Activated B cell treated with CpG ODN at 0.5 μM for 24 hours (primary cell): ENCODE measurements around the gene UFSP2. TPM values are rescaled to one million over a fixed set of nuclear protein-coding genes. Genes with fewer than 3 reads are reported as not detected.

Source experiments
- ATAC-seq: fragments of 200-7000 bp; cut with Tn5 transposase; one replicate; pipeline ENCODE4 v1.10.0; 2021; ENCODE audit warnings: low read depth, mild to moderate bottlenecking, moderate library complexity
- CTCF ChIA-PET: fragments of 350-600 bp; sonication (Branson Sonifier 250); formaldehyde crosslinking; loops from one replicate; lab custom pipeline; 2021; ENCODE audit warnings: antibody characterized with exemption; lab: Charles Lee
- POLR2A ChIA-PET: fragments of 350-600 bp; sonication (Branson Sonifier 250); formaldehyde crosslinking; loops from one replicate; lab custom pipeline; 2021; ENCODE audit warnings: antibody characterized with exemption; lab: Charles Lee
- DNase-seq: peaks from one replicate; pipeline ENCODE4 v3.0.0; 2022
- H3K27ac Mint-ChIP-seq: one replicate; pipeline ENCODE4 v1.8.0; 2020; ENCODE audit warnings: mixed read lengths
- H3K27me3 Mint-ChIP-seq: one replicate; pipeline ENCODE4 v1.8.0; 2021; ENCODE audit warnings: mixed read lengths
- H3K36me3 Mint-ChIP-seq: one replicate; pipeline ENCODE4 v1.8.0; 2021; ENCODE audit warnings: low read depth, mixed read lengths
- H3K4me1 Mint-ChIP-seq: one replicate; pipeline ENCODE4 v1.8.0; 2021; ENCODE audit warnings: mixed read lengths
- H3K4me3 Mint-ChIP-seq: one replicate; pipeline ENCODE4 v1.8.0; 2020; ENCODE audit warnings: mild to moderate bottlenecking, mixed read lengths
- H3K9me3 Mint-ChIP-seq: one replicate; pipeline ENCODE4 v1.8.0; 2020; ENCODE audit warnings: mixed read lengths
- intact Hi-C: fragments of 100-400 bp; cut with micrococcal nuclease; formaldehyde crosslinking; loops from one replicate; pipeline ENCODE4 v1.15.1; 2024
- total RNA-seq: library from RNA; stranded (reverse); gene quantifications from 2 replicates; pipeline ENCODE4 v1.2.3, GENCODE V29; 2022
- TF ChIP-seq, protein P1 (sequence below): fragments of 200-600 bp; IDR thresholded peaks from one replicate; pipeline ENCODE4 v1.8.0; 2022; ENCODE audit warnings: antibody characterized with exemption, mild to moderate bottlenecking

Gene UFSP2
- total RNA-seq, 1 donor from 2014 or later, result 20.1 TPM

DNA sequence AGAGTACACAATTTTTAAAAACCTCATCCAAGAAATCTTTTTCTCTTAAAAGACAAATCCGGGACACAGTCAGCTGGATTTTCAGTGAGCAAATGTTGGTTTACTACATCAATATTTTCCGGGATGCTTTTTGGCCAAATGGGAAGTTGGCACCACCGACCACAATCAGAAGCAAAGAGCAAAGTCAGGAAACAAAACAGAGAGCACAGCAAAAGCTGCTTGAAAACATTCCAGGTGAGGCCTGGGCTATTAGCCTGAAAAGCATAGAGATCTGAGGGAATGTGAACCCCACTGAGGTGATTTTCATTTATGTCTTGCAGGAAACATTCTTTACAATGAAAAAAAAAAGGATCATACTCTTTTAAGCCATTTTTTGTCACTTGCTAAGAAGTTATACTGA lies 63.9 kb downstream of the UFSP2 start:
- H3K36me3 Mint-ChIP-seq, result peaks cover 60% of the 10 kb centered on the region
- peaks cover 7% of the 10 kb centered on the region for H3K4me1 Mint-ChIP-seq
- no peak for ATAC-seq
- TF ChIP-seq, protein P1, sequence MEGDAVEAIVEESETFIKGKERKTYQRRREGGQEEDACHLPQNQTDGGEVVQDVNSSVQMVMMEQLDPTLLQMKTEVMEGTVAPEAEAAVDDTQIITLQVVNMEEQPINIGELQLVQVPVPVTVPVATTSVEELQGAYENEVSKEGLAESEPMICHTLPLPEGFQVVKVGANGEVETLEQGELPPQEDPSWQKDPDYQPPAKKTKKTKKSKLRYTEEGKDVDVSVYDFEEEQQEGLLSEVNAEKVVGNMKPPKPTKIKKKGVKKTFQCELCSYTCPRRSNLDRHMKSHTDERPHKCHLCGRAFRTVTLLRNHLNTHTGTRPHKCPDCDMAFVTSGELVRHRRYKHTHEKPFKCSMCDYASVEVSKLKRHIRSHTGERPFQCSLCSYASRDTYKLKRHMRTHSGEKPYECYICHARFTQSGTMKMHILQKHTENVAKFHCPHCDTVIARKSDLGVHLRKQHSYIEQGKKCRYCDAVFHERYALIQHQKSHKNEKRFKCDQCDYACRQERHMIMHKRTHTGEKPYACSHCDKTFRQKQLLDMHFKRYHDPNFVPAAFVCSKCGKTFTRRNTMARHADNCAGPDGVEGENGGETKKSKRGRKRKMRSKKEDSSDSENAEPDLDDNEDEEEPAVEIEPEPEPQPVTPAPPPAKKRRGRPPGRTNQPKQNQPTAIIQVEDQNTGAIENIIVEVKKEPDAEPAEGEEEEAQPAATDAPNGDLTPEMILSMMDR, result no peak
- no peaks in the 10 kb centered on the region for H3K27me3 Mint-ChIP-seq
- intact Hi-C loops, result no loop called here
- no peak for DNase-seq
- H3K27ac Mint-ChIP-seq, result no peak overlapping the region
- POLR2A ChIA-PET, result no interaction called here
- no peak overlapping the region for H3K4me3 Mint-ChIP-seq
- CTCF ChIA-PET, result interaction anchor here (0.7 kb wide), 1 partner anchor 494 kb away, joined by 4 read pairs; no protein-coding TSS in a partner anchor
- H3K9me3 Mint-ChIP-seq, result no peaks in the 10 kb centered on the region

DNA sequence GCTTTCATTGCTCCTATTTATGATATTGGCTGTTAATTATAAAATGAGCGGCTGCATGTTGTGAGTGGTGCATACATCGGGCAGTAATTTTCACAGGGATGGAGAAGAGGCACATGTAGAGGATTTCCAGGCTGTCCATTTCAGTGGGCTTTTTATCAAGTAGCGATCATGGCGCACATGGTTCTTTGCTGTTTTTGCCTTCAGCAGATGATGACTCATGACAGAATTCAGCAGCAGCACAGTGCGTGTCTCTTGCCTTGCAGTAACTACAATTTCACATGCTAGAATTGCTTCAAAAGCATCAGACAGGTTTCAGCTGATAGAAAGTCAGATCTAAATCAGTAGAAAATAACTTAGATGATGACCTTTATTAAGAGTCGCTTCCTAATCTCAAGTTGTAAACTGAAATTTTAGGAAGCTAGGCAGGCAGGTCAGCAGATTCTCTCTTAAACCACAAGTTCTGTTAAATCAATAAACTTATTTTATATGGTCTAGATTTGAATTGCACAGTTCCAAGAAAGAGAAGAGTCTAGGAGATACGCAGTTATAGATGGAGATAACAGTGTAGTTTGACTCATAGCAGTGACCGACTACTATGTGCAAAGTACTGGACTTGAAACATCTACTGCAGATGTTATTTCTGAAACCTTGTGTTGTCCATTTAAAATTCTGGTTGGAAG lies 65.9 kb downstream of the UFSP2 start:
- Mint-ChIP-seq H3K4me1 (peaks cover 7% of the 10 kb centered on the region), H3K27ac (no peak overlapping the region), H3K27me3 (no peaks in the 10 kb centered on the region), H3K4me3 (no peak overlapping the region), H3K36me3 (peaks cover 70% of the 10 kb centered on the region), H3K9me3 (no peaks in the 10 kb centered on the region)
- no peak for ATAC-seq
- no peak for DNase-seq
- ChIA-PET CTCF (no interaction called here), POLR2A (no interaction called here)
- intact Hi-C loops, result no loop called here
- TF ChIP-seq, protein P1, result no peak

DNA sequence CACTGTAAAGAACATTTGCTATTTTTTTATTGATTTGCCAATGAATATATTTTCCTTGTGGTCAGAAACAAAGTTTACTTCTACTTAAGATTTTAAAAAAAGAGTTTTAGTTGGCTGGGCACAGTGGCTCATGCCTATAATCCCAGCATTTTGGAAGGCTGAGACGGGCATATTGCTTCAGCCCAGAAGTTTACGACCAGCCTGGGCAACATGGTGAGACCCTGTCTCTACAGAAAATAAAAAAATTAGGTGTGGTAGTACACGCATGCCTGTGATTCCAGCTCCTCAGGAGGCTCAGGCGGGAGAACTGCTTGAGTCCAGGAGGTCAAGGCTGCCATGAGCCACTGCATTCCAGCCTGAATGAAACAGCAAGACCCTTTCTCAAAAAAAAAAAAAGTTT lies 66.8 kb downstream of the UFSP2 start:
- no peak overlapping the region for H3K27ac Mint-ChIP-seq
- DNase-seq (no peak), ATAC-seq (no peak)
- H3K4me1 Mint-ChIP-seq, result peaks cover 7% of the 10 kb centered on the region
- no peak overlapping the region for H3K4me3 Mint-ChIP-seq
- no peaks in the 10 kb centered on the region for H3K27me3 Mint-ChIP-seq
- peaks cover 74% of the 10 kb centered on the region for H3K36me3 Mint-ChIP-seq
- ChIA-PET POLR2A (no interaction called here), CTCF (no interaction called here)
- no peaks in the 10 kb centered on the region for H3K9me3 Mint-ChIP-seq
- TF ChIP-seq, protein P1, result no peak
- intact Hi-C loops, result no loop called here

DNA sequence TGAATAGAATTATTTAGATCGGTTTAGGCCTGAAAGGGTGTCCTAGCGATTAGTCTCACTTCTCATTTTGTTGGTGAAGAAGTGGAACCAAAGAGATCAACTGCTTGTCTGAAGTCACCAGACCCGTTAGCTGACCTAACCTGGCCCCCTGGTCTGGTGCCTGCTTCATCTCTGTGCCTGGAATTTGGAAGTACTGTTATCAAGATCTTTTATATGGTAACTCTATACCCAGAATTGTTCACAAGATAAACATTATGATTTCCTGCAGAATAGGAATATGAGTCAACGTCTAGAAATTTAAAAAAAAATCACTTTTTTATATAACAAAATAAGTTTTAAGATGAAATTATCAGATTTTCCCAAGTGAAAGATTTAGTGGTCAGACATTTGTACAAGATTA lies 67.2 kb downstream of the UFSP2 start:
- DNase-seq (no peak), ATAC-seq (no peak)
- Mint-ChIP-seq H3K4me3 (no peak overlapping the region), H3K4me1 (peaks cover 7% of the 10 kb centered on the region), H3K27ac (no peak overlapping the region), H3K36me3 (peaks cover 78% of the 10 kb centered on the region), H3K27me3 (no peaks in the 10 kb centered on the region), H3K9me3 (no peaks in the 10 kb centered on the region)
- POLR2A ChIA-PET, result no interaction called here
- CTCF ChIA-PET, result no interaction called here
- TF ChIP-seq, protein P1, result no peak
- intact Hi-C loops, result no loop called here

DNA sequence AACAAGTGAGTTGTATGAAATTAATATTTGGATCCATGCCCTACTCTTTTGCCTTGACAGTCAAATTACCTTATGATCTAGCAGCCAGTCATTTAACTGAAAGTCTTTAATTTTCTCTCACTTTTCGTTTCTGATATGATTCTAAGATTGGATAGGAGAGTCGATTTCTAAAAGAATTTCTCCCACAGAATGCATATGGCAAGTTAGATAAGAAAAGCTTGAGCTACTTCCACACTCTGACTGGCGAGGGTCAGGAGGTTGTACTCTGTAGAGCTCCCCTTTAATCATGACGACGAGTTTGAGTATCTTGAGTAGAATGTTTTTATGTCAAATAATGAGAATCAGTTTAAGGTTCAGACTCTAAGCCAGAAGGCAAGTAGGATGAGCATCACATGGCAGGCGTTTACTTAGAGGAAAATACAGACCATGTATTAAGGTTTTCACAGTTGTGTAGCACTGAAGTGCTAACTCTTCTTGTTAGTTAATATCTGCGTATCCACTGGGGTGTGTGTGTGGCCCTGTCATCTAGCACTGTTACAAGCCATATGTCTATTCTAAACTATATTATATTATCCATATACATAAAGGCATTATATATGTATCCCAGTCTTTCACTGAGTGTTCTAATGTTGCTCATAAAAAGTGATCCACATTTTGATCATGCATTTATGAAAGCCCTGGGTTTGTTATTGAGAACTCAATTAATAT lies 67.9 kb downstream of the UFSP2 start:
- H3K27ac Mint-ChIP-seq, result no peak overlapping the region
- intact Hi-C loops, result no loop called here

More for the DNA sequence above, 67.9 kb downstream of the UFSP2 start:
- peaks cover 7% of the 10 kb centered on the region for H3K4me1 Mint-ChIP-seq
- DNase-seq (no peak), ATAC-seq (no peak)
- H3K9me3 Mint-ChIP-seq, result no peaks in the 10 kb centered on the region
- H3K36me3 Mint-ChIP-seq, result peaks cover 75% of the 10 kb centered on the region
- ChIA-PET POLR2A (no interaction called here), CTCF (no interaction called here)
- no peaks in the 10 kb centered on the region for H3K27me3 Mint-ChIP-seq
- TF ChIP-seq, protein P1, result no peak
- H3K4me3 Mint-ChIP-seq, result no peak overlapping the region
